Panc1 (cell line): Measurements from ENCODE around the gene ENPP6. TPM values are rescaled to one million over a fixed set of nuclear protein-coding genes. Genes with fewer than 3 reads are reported as not detected.

Experiments used
- ATAC-seq: fragments of 200-7000 bp; cut with Tn5 transposase; 2 replicates; pipeline ENCODE4 v1.9.1; 2020; ENCODE audit warnings: mild to moderate bottlenecking, moderate library complexity
- BruUV-seq: library from RNA; stranded (reverse); fragments of 400-500 nt; replicated peaks from 2 replicates; lab custom pipeline; 2021; lab: Mats Ljungman, UMichigan
- CTCF ChIA-PET: fragments of 300-600 bp; sonication (Branson Sonifier 250); formaldehyde crosslinking; loops from one replicate; lab custom pipeline; 2022; ENCODE audit warnings: antibody characterized with exemption; lab: Charles Lee
- POLR2A ChIA-PET: fragments of 300-600 bp; sonication (Branson Sonifier 250); formaldehyde crosslinking; loops from one replicate; lab custom pipeline; 2022; ENCODE audit warnings: antibody characterized with exemption; lab: Charles Lee
- DNase-seq: peaks from one replicate; pipeline ENCODE4 v3.0.0-alpha.2; 2010; ENCODE audit warnings: low read depth, low spot score
- H3K27ac ChIP-seq: 2 replicates; pipeline ENCODE4 v1.5.1; 2011; ENCODE audit warnings: mild to moderate bottlenecking, low read length, inconsistent platforms
- H3K27me3 ChIP-seq: fragments of 200-500 bp; sonication (Bioruptor generic); 2 replicates; pipeline ENCODE4 v1.6.0; 2014; ENCODE audit warnings: low read length, inconsistent platforms; ENCODE audit not compliant: control insufficient read depth, insufficient read depth
- H3K36me3 ChIP-seq: fragments of 200-500 bp; sonication (Bioruptor generic); 2 replicates; pipeline ENCODE4 v1.5.1; 2014; ENCODE audit warnings: inconsistent platforms, mild to moderate bottlenecking, low read length, moderate library complexity; ENCODE audit not compliant: control insufficient read depth, insufficient read depth
- H3K4me1 ChIP-seq: 2 replicates; pipeline ENCODE4 v1.5.1; 2011; ENCODE audit warnings: inconsistent platforms, mild to moderate bottlenecking, low read length, moderate library complexity; ENCODE audit not compliant: control insufficient read depth, insufficient read depth
- H3K4me3 ChIP-seq, 2 experiments: 2 replicates each; pipeline ENCODE4 v1.5.1; 2011 to 2012; ENCODE audit warnings: low read depth in 2 of 2, low read length in 2 of 2, mild to moderate bottlenecking in 2 of 2, inconsistent platforms in 1 of 2, moderate library complexity in 1 of 2
- H3K9me3 ChIP-seq: fragments of 200-500 bp; sonication (Bioruptor generic); 2 replicates; pipeline ENCODE4 v1.5.1; 2014; ENCODE audit warnings: low read depth, mild to moderate bottlenecking, inconsistent platforms, low read length, moderate library complexity; ENCODE audit not compliant: control insufficient read depth, insufficient read depth
- CTCF ChIP-seq: fragments of 450-650 bp; IDR thresholded peaks from 2 replicates; pipeline ENCODE4 v1.5.1; 2017; ENCODE audit warnings: mild to moderate bottlenecking
- POLR2AphosphoS5 ChIP-seq: IDR thresholded peaks from 2 replicates; pipeline ENCODE4 v1.6.1; 2012; ENCODE audit warnings: mild to moderate bottlenecking, low read depth, low read length, moderate library complexity
- REST ChIP-seq, 2 experiments: IDR thresholded peaks; 2 replicates each; pipeline ENCODE4 v1.6.1; 2011 to 2012; ENCODE audit warnings: low read depth in 2 of 2, control low read depth in 1 of 2, low read length in 1 of 2, mild to moderate bottlenecking in 1 of 2, moderate library complexity in 1 of 2; ENCODE audit not compliant: insufficient read depth in 1 of 2
- SIN3A ChIP-seq: IDR thresholded peaks from 2 replicates; pipeline ENCODE4 v1.6.1; 2012; ENCODE audit warnings: low read depth, mild to moderate bottlenecking, low read length, moderate library complexity, borderline replicate concordance; ENCODE audit not compliant: insufficient read depth
- TCF7L2 ChIP-seq: IDR thresholded peaks from 2 replicates; pipeline ENCODE4 v1.6.1; 2011; ENCODE audit warnings: mild to moderate bottlenecking, low read depth, low read length, inconsistent platforms
- in situ Hi-C: cut with HindIII; loops from 2 replicates; pipeline ENCODE4 v1.10.0; 2016; ENCODE audit warnings: low sequenced_read_pairs, low pct_unique_long_range_greater_than_20kb
- intact Hi-C: fragments of 100-400 bp; cut with micrococcal nuclease; formaldehyde crosslinking; loops from one replicate; pipeline ENCODE4 v1.10.0; 2022; ENCODE audit not compliant: unreplicated experiment
- total RNA-seq: library from RNA; stranded (reverse); gene quantifications from one replicate; pipeline ENCODE4 v1.2.1, GENCODE V29; 2021; ENCODE audit not compliant: unreplicated experiment

Gene ENPP6
- total RNA-seq, 1 experiment from 2014 or later = not detected

- H3K4me3 ChIP-seq = no peak overlapping the region
- no peak for ATAC-seq
- no peak overlapping the region for H3K27ac ChIP-seq
- no peak for DNase-seq
- no peak for TF ChIP-seq TCF7L2
- TF ChIP-seq POLR2AphosphoS5 = no peak
- no peak for TF ChIP-seq REST (IDR thresholded peaks at IDR 0.05; ENCODE audit: insufficient read depth in 1 of 2, low read depth in 2 of 2, low read length in 1 of 2)
- no peak for TF ChIP-seq SIN3A
- no peak for TF ChIP-seq CTCF
- H3K9me3 ChIP-seq = no peaks in the 10 kb centered on the region
- in situ Hi-C loops = no loop called here
- H3K27me3 ChIP-seq = no peaks in the 10 kb centered on the region
- CTCF ChIA-PET = no interaction called here
- H3K4me1 ChIP-seq = no peaks in the 10 kb centered on the region
- no peaks in the 10 kb centered on the region for H3K36me3 ChIP-seq
- intact Hi-C loops = no loop called here
- BruUV-seq = no TSS peak
- POLR2A ChIA-PET = no interaction called here
Measured at GRCh38 chr4:184094532-184095159, 123.0 kb downstream of the ENPP6 start.

GRCh38 chr4:184091986-184092385 lies 125.7 kb downstream of the ENPP6 start:
- CTCF ChIA-PET = no interaction called here
- in situ Hi-C loops = no loop called here

More at GRCh38 chr4:184091986-184092385, 125.7 kb downstream of the ENPP6 start:
- POLR2A ChIA-PET = no interaction called here
- ATAC-seq (no peak), DNase-seq (no peak)
- Histone ChIP-seq H3K27ac (no peak overlapping the region), H3K27me3 (no peaks in the 10 kb centered on the region), H3K4me3 (no peak overlapping the region), H3K36me3 (no peaks in the 10 kb centered on the region), H3K9me3 (no peaks in the 10 kb centered on the region), H3K4me1 (no peaks in the 10 kb centered on the region)
- no TSS peak for BruUV-seq
- no peak for TF ChIP-seq SIN3A
- no peak for TF ChIP-seq TCF7L2
- no peak for TF ChIP-seq POLR2AphosphoS5
- TF ChIP-seq CTCF = no peak
- no peak for TF ChIP-seq REST (IDR thresholded peaks at IDR 0.05; ENCODE audit: insufficient read depth in 1 of 2, low read depth in 2 of 2, low read length in 1 of 2)
- intact Hi-C loops = no loop called here
